HepG2 (cell line): ENCODE results near the gene FXN.

Experiments used
- CTCF ChIP-seq: sonication (generic); formaldehyde crosslinking; IDR thresholded peaks from 2 replicates; pipeline ENCODE4 v1.5.0; 2020; ENCODE audit warnings: mild to moderate bottlenecking, missing genetic modification reagents, moderate library complexity
- HNF4G ChIP-seq, 2 experiments: sonication (generic) in 1 of 2; formaldehyde crosslinking in 1 of 2; IDR thresholded peaks; 2 replicates each; pipeline versions ENCODE4 v1.4.0 to v1.6.1; 2011 to 2020; ENCODE audit warnings: borderline replicate concordance in 2 of 2, low read depth in 2 of 2, mild to moderate bottlenecking in 2 of 2, low read length in 1 of 2, missing genetic modification reagents in 1 of 2, moderate library complexity in 1 of 2
- KLF9 ChIP-seq: IDR thresholded peaks from 2 replicates; pipeline ENCODE4 v1.6.1; 2016; ENCODE audit warnings: low read depth
- POLR2A ChIP-seq, 2 experiments: IDR thresholded peaks; 2 replicates each; pipeline ENCODE4 v1.6.1; 2011; ENCODE audit warnings: low read depth in 2 of 2, low read length in 2 of 2, mild to moderate bottlenecking in 1 of 2, moderate library complexity in 1 of 2; ENCODE audit not compliant: insufficient read depth in 1 of 2
- SP4 ChIP-seq: sonication (generic); formaldehyde crosslinking; IDR thresholded peaks from 2 replicates; pipeline ENCODE4 v1.8.1; 2023; ENCODE audit warnings: mild to moderate bottlenecking, missing genetic modification reagents
- ZBTB1 ChIP-seq: sonication (generic); formaldehyde crosslinking; IDR thresholded peaks from 2 replicates; pipeline ENCODE4 v1.4.0; 2020; ENCODE audit warnings: missing genetic modification reagents, borderline replicate concordance
- TF ChIP-seq, protein P1 (sequence below): IDR thresholded peaks from 2 replicates; pipeline ENCODE4 v1.6.1; 2016; ENCODE audit warnings: missing genetic modification reagents, missing compliant biosample characterization

GRCh38 chr9:68997666-68998065 lies 37.9 kb upstream of the FXN start:
- TF ChIP-seq, protein P1, sequence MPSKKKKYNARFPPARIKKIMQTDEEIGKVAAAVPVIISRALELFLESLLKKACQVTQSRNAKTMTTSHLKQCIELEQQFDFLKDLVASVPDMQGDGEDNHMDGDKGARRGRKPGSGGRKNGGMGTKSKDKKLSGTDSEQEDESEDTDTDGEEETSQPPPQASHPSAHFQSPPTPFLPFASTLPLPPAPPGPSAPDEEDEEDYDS (CRISPR knock-in tag): no peak
- TF ChIP-seq CTCF (CRISPR knock-in tag): no peak
- TF ChIP-seq HNF4G (IDR thresholded peaks at IDR 0.05; ENCODE audit: borderline replicate concordance, low read depth, low read length): no peak
- TF ChIP-seq HNF4G (CRISPR knock-in tag; IDR thresholded peaks at IDR 0.05; ENCODE audit: borderline replicate concordance, low read depth): no peak
- TF ChIP-seq KLF9: no peak
- TF ChIP-seq POLR2A (IDR thresholded peaks at IDR 0.05; ENCODE audit: insufficient read depth in 1 of 2, low read depth in 2 of 2, low read length in 2 of 2): no peak
- TF ChIP-seq ZBTB1: no peak
- no peak for TF ChIP-seq SP4 (CRISPR knock-in tag)
